GM18505 (cell line): ENCODE measurements around the gene CCDC102B.

Source experiments
- ATAC-seq: cut with Tn5 transposase; IDR thresholded peaks from one replicate; pipeline ENCODE4 v1.9.1; 2021; ENCODE audit not compliant: unreplicated experiment
- POLR2A ChIP-seq: IDR thresholded peaks from 4 replicates; pipeline ENCODE4 v1.6.1; 2011; ENCODE audit warnings: borderline replicate concordance; ENCODE audit not compliant: insufficient read depth, insufficient read length; ENCODE audit errors: extremely low read depth

The CCDC102B gene

DNA sequence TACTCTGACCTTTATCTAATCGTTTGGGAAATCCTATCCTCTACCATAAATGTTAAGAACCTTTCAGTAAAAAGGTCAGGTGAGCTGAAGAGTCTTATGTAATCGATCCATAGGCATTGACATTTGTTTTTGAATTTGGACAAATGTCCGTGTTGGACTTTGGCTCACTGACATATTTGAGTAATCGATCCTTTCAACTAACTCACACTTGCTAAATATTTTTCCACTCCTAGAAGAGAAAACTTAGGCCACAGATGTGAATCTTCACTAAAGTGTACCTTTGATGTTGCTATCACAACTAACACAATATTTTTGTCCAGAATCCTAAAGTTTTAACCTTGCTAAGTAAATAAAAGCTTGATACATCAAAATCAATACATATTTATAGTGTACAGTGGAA lies 89.5 kb downstream of the CCDC102B start:
- no peak for TF ChIP-seq POLR2A
- no peak for ATAC-seq

GRCh38 chr18:68893354-68893753 lies 95.5 kb downstream of the CCDC102B start:
- no peak for TF ChIP-seq POLR2A
- ATAC-seq: no peak

- no peak for TF ChIP-seq POLR2A
- no peak for ATAC-seq
These were observed 99.4 kb downstream of the CCDC102B start for GRCh38 chr18:68897286-68897685.

- no peak for TF ChIP-seq POLR2A
- no peak for ATAC-seq
These were observed 111.7 kb downstream of the CCDC102B start for GRCh38 chr18:68909579-68909978.

DNA sequence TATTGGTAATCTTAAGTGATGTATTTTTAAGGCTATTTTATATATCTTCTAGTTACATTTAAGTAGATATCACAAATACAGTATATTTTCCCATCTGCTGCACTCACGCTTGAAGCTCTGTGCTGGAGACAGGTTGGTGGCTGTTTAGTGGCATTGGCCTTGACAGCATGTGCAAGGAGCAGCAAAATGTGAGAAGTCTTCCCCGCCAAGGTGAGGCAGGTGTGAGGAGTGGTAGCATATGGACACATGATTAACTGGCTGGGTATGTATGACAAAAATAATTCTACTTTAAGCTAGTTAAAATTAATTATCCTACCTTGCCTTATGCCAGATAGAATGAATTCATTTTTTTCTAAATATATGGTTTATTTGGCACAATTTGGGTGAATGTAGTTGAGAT lies 117.2 kb downstream of the CCDC102B start:
- ATAC-seq: no peak
- TF ChIP-seq POLR2A: no peak

- TF ChIP-seq POLR2A: no peak
- ATAC-seq: no peak
These were observed 118.9 kb downstream of the CCDC102B start for GRCh38 chr18:68916734-68917133.

DNA sequence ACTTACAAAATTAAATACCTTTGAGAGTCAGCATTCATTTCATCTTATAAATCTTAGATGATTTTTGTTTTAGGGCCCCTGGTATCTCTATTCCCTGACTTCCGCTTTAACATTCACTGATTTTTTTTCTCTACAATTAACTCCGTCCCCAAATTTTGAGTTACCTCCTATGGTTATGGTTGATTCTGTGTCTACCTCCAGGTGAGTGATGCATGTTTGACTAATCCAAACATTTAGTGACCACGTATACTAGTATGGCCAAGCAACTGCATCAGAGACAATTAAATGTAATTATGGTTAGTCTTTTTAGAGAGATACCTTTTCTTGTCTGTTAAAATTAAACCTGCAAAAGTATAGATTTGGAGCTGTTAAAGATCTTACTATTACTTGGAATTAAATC lies 120.3 kb downstream of the CCDC102B start:
- no peak for TF ChIP-seq POLR2A
- ATAC-seq: no peak

DNA sequence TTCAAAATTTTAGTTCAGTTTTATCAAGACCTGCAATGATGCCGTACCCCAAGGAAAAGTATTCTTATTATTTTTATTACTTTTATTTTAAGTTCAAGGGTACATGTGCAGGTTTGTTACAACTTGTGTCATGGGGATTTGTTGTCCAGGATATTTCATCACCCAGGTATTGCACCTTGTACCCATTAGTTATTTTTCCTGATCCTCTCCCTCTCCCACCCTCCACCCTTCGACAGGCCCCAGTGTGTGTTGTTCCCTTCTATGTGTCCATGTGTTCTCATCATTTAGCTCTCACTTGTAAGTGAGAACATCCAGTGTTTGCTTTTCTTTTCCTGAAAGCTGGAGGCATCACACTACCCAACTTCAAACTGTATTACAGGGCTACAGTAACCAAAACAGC lies 122.0 kb downstream of the CCDC102B start:
- TF ChIP-seq POLR2A: no peak

DNA sequence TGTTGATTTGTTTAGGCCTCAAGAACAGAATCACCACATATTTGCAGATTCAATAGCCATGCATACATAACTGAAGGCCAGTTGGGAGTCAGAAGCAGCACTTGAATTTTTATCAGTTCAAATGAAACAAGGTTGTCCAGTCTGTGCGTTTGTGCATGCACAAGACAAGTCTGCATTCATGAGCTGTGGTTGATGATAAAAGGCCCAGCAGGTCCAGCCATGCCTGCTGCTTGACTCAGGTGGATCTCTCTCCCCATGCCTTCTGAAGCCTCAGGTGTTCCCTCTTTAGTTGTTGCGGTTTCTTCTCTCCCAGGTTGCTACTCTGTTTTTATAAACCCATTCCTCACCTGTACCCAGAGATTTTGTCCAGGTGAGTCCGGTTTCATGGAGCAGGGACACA lies 124.5 kb downstream of the CCDC102B start:
- TF ChIP-seq POLR2A: no peak
- no peak for ATAC-seq

More for the DNA sequence above, 122.0 kb downstream of the CCDC102B start:
- no peak for ATAC-seq

DNA sequence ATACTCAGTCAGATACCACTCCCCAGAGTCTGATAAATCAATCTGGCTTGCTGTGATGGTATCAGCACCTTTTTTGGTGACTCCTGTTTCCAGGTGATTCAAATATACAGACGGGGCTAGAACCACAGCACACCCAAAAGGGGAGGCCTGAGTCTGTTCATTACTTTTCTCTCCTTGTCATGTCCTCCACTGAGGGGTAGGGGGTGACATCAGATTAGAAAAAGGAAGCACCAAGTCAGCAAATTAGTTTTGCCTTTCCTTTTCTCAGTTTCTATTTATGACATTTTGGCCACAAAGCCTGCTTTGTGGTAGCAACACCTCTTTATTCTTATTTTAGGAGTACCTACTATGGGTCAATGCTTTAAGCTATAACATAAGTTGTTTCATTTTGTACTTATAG lies 127.4 kb downstream of the CCDC102B start:
- TF ChIP-seq POLR2A: no peak
- ATAC-seq: peak; percentile 91

DNA sequence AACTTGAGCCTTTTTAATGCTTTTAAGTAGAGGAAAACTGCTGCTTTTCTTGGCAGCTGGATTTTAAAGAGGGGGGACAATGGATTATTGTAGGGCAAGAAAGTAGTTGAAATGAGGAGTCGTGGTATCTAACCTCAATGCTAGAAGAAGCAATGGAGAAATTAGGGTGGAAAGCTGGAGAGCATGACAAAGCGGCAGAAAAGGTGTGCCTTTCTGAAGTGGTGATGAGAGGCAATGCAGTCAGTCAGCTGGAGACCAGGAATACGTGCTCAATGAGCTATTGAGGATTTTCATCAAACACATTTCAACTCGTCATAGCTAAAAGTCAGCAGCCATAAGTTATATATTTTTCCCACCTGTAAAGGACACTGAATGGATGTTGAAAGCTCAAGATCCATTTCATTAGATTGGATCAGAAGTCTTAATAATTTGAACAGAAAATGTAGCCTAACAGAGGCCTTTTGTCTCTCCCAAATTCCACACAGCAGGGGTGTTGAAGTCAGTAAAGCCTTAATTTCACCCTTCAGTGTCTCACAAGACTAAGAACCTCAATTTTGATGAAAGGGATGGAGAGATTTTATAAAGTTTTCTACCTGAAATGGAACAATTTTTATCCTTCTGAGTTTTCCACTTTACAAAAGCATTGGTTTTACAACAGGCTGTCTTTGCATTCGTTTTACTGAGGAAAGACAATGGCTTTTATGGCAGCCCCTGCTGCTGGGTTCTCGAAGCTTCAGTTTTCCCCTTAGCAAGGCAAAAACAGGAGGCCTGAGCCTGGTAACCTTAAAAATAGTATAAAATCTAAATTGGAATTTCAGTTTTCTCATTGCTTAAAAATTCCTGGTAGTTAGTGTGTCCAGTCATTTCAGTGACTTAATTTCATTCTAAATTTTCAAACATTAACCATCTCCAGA lies 131.1 kb downstream of the CCDC102B start:
- no peak for TF ChIP-seq POLR2A
- no peak for ATAC-seq

GRCh38 chr18:68935686-68936085 lies 137.8 kb downstream of the CCDC102B start:
- TF ChIP-seq POLR2A: no peak
- ATAC-seq: no peak

DNA sequence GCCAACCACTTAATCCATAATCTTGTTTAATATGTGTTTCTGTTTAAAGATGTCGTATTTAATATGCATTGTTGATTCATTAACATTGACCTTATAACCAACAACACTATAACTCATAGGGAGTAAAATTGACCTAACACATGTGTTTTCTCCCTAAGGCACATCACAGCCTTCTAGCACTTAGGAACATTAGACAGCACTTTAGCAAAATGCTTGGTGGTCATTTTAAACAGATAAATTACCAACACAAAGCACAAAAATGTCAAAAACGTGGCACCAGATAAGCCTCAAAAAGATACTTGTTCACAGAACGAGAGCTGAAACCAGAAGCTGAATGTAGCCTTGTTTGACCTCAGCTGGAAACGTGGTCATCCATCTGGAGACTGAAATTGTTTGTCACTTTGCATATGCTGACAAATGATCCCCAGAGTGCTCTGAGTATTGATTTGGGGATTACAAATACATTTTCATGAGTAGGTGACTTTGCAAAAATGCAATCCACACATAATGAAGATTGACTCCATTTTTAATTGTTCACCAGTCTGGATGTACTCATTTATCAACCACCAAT lies 139.2 kb downstream of the CCDC102B start:
- ATAC-seq: no peak
- TF ChIP-seq POLR2A: no peak

DNA sequence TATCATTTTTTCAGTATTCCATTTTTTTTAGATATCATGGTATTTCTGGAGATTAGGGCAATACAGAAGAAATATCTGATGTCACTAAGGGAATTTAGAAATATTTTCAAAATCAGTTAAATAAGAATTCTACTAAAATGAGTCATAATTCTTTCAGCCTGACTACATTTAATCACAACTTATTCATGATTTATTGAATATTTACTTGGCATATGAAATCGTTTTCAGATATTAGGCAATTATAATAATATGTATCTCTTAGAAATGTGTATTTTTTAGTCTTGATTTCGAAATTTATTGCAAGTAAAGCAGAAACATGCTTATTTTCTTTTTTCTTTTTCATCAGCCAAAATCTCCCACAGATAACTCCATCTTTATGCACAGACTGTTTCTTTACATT lies 142.2 kb downstream of the CCDC102B start:
- TF ChIP-seq POLR2A: no peak
- ATAC-seq: no peak
